Measurements from ENCODE around the gene EXOSC10.

DNA sequence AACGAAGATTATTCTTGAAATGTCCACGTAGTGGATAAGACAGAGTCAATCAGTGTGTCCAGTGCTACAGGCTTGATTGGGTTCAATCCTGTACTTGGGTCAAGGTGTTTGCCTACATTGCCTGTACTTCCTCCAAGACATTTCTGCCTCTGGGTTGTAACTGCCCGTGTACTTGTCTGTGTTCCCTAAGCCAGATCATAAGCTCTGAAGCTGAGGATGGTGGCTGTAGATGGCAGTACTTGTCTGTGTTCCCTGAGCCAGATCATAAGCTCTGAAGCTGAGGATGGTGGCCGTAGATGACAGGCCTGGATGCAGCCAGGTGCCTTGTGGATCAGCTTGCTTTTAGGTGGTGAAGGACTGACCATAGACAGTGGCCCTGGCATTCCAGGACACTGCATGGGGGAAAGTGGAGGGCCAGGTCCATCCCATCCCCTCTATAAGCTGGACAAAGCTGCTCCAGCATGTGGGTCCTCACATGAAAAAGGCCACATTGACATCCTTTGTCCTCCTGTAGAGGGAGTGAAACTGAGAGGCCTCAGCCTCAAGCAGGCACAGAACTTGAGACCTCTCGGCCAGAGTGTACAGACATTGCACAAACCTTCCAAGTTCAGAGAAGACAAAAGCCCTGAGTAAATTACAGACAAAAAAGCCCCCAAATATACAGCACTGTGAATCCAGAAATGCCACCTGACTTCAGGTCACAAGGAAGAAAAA lies 37.9 kb downstream of the EXOSC10 start:
- TF ChIP-seq POLR2AphosphoS5 (IDR thresholded peaks at IDR 0.05), result no peak
- TF ChIP-seq, protein P1, sequence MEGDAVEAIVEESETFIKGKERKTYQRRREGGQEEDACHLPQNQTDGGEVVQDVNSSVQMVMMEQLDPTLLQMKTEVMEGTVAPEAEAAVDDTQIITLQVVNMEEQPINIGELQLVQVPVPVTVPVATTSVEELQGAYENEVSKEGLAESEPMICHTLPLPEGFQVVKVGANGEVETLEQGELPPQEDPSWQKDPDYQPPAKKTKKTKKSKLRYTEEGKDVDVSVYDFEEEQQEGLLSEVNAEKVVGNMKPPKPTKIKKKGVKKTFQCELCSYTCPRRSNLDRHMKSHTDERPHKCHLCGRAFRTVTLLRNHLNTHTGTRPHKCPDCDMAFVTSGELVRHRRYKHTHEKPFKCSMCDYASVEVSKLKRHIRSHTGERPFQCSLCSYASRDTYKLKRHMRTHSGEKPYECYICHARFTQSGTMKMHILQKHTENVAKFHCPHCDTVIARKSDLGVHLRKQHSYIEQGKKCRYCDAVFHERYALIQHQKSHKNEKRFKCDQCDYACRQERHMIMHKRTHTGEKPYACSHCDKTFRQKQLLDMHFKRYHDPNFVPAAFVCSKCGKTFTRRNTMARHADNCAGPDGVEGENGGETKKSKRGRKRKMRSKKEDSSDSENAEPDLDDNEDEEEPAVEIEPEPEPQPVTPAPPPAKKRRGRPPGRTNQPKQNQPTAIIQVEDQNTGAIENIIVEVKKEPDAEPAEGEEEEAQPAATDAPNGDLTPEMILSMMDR (IDR thresholded peaks at IDR 0.05), result no peak
- TF ChIP-seq POLR2A (IDR thresholded peaks at IDR 0.05), result no peak
